ENCODE results near the gene EGFR.

The EGFR gene

DNA sequence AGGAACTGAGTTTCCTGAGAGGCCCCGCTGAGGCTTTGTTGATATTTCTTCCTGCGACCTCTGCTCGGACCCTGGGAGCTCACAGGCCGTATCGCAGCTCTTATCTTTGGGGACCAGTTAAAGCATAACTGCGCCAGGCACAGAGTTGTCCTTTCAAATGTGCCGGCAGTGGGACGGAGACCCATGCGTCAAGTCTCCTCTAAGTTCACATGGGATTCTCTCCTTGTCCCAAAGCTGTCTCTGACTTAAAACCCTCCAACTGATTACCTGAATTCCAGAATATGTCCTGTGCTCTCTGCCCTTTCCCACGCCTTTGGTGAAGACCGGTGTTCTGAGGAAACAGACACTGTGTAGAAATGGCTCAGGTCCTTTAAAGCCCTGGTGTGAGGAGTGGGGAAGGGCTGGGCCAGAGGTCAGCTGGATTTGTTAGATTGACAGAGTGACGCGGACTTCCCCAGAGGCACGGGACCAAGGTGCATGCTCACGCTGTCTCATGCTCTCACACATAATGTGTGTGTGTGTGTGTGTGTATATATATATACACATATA, 169.8 kb downstream of the EGFR start:
- Histone ChIP-seq H4K20me1 (ENCODE audit: insufficient read depth, low read length, poor library complexity, severe bottlenecking) (no peaks in the 10 kb centered on the region), H3K27me3 (ENCODE audit: insufficient read depth, low read length, poor library complexity, severe bottlenecking) (no peaks in the 10 kb centered on the region), H3K9ac (ENCODE audit: low read depth, low read length, poor library complexity, severe bottlenecking) (no peak overlapping the region), H3K4me1 (ENCODE audit: insufficient read depth, low read length, poor library complexity, severe bottlenecking) (no peaks in the 10 kb centered on the region), H3K4me2 (ENCODE audit: low read depth, low read length, poor library complexity, severe bottlenecking) (no peak overlapping the region), H3K4me3 (ENCODE audit: low read length, poor library complexity, severe bottlenecking) (no peak overlapping the region), H3F3A (ENCODE audit: low read depth) (no peaks in the 10 kb centered on the region), H3K9me3 (ENCODE audit: insufficient read depth, low read depth, low read length) (no peaks in the 10 kb centered on the region; the same call in 1 of the 2 replicates), H2AFZ (ENCODE audit: low read length) (no peak overlapping the region), H3K79me2 (ENCODE audit: insufficient read depth, low read length) (no peaks in the 10 kb centered on the region), H3K9me2 (replicated peaks; ENCODE audit: low read depth, low read length) (no peaks in the 10 kb centered on the region), H3K36me3 (ENCODE audit: insufficient read depth, low read length) (no peaks in the 10 kb centered on the region)
- TF ChIP-seq CTCF (conservative IDR thresholded peaks at IDR 0.05; ENCODE audit: low read length) (no peak), EZH2phosphoT487 (IDR thresholded peaks at IDR 0.05; ENCODE audit: borderline replicate concordance) (no peak)

- Histone ChIP-seq H3K27me3 (ENCODE audit: insufficient read depth, low read length, poor library complexity, severe bottlenecking) (no peaks in the 10 kb centered on the region), H2AFZ (ENCODE audit: low read length) (no peak overlapping the region), H3K36me3 (ENCODE audit: insufficient read depth, low read length) (no peaks in the 10 kb centered on the region), H3K79me2 (ENCODE audit: insufficient read depth, low read length) (no peaks in the 10 kb centered on the region), H4K20me1 (ENCODE audit: insufficient read depth, low read length, poor library complexity, severe bottlenecking) (no peaks in the 10 kb centered on the region), H3K9me2 (replicated peaks; ENCODE audit: low read depth, low read length) (no peaks in the 10 kb centered on the region), H3K9me3 (ENCODE audit: insufficient read depth, low read depth, low read length) (no peaks in the 10 kb centered on the region; the same call in 1 of the 2 replicates), H3K4me2 (ENCODE audit: low read depth, low read length, poor library complexity, severe bottlenecking) (no peak overlapping the region), H3F3A (ENCODE audit: low read depth) (no peaks in the 10 kb centered on the region), H3K9ac (ENCODE audit: low read depth, low read length, poor library complexity, severe bottlenecking) (no peak overlapping the region), H3K4me1 (ENCODE audit: insufficient read depth, low read length, poor library complexity, severe bottlenecking) (no peaks in the 10 kb centered on the region), H3K4me3 (ENCODE audit: low read length, poor library complexity, severe bottlenecking) (no peak overlapping the region)
- TF ChIP-seq EZH2phosphoT487 (IDR thresholded peaks at IDR 0.05; ENCODE audit: borderline replicate concordance): no peak
- TF ChIP-seq CTCF (conservative IDR thresholded peaks at IDR 0.05; ENCODE audit: low read length): no peak
These were observed 170.4 kb downstream of the EGFR start for GRCh38 chr7:55189146-55189766.

DNA sequence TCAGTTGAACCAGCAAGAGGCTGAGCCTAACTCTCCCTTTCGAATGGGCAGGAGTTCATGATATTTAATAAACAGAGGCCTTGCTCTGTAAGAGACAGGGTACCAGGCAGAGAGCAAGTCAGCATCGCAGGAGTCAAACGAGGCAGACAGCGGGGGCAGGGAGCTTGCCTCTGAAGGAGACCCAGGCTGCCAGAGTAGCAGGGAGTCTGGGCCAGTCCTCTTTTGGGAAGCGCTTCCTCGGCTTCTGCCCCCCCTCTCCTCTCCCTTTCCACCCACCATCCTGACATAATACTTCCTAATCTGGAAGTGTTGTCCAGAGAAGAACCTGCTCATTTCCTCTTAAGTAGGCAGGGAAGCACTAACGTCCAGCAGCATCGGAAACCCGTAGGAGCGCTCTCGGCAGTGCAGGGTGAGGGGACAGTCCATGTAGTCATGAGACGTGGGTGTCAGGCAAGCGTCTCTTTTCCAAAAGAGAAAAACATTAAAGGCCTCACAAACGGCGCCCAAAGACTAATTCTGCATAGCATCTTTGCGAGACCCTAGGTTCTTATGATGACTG, 171.1 kb downstream of the EGFR start:
- Histone ChIP-seq H3F3A (ENCODE audit: low read depth) (no peaks in the 10 kb centered on the region), H2AFZ (ENCODE audit: low read length) (no peak overlapping the region), H3K4me2 (ENCODE audit: low read depth, low read length, poor library complexity, severe bottlenecking) (no peak overlapping the region), H3K4me3 (ENCODE audit: low read length, poor library complexity, severe bottlenecking) (no peak overlapping the region), H3K9ac (ENCODE audit: low read depth, low read length, poor library complexity, severe bottlenecking) (no peak overlapping the region), H3K79me2 (ENCODE audit: insufficient read depth, low read length) (no peaks in the 10 kb centered on the region), H3K27me3 (ENCODE audit: insufficient read depth, low read length, poor library complexity, severe bottlenecking) (no peaks in the 10 kb centered on the region), H3K9me2 (replicated peaks; ENCODE audit: low read depth, low read length) (no peaks in the 10 kb centered on the region), H3K4me1 (ENCODE audit: insufficient read depth, low read length, poor library complexity, severe bottlenecking) (no peaks in the 10 kb centered on the region), H3K9me3 (ENCODE audit: insufficient read depth, low read depth, low read length) (no peaks in the 10 kb centered on the region; the same call in 1 of the 2 replicates), H4K20me1 (ENCODE audit: insufficient read depth, low read length, poor library complexity, severe bottlenecking) (no peaks in the 10 kb centered on the region), H3K36me3 (ENCODE audit: insufficient read depth, low read length) (no peaks in the 10 kb centered on the region)
- TF ChIP-seq CTCF (conservative IDR thresholded peaks at IDR 0.05; ENCODE audit: low read length): no peak
- TF ChIP-seq EZH2phosphoT487 (IDR thresholded peaks at IDR 0.05; ENCODE audit: borderline replicate concordance): no peak

Data from Loucy (cell line).